ENCODE data around the gene PDZD7.

PDZD7 gene

DNA sequence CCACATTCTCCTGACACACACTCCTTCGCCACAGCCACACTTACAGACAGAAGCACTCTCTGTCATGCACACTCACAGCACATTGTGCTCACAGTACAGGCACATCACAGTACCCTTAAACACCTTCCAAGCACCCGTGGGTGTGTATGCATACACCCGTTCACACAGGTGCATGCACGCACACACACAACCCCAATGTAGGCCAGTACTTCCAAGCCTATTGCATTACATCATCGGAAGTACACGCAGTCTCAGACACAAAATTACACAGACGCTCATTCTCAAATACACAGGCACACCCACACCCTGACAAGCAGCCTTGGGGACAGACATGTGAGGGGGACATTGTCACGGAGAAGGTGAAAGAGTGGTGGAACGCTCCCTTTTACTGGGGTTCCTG lies 42.0 kb upstream of the PDZD7 start:
- H3K27ac ChIP-seq (ENCODE audit: poor library complexity, severe bottlenecking), result no peak overlapping the region
- ATAC-seq (ENCODE audit: low read depth) (no peak), DNase-seq (ENCODE audit: low spot score) (no peak)
- no peak overlapping the region for H3K4me3 ChIP-seq (ENCODE audit: severe bottlenecking)
- TF ChIP-seq, protein P1, sequence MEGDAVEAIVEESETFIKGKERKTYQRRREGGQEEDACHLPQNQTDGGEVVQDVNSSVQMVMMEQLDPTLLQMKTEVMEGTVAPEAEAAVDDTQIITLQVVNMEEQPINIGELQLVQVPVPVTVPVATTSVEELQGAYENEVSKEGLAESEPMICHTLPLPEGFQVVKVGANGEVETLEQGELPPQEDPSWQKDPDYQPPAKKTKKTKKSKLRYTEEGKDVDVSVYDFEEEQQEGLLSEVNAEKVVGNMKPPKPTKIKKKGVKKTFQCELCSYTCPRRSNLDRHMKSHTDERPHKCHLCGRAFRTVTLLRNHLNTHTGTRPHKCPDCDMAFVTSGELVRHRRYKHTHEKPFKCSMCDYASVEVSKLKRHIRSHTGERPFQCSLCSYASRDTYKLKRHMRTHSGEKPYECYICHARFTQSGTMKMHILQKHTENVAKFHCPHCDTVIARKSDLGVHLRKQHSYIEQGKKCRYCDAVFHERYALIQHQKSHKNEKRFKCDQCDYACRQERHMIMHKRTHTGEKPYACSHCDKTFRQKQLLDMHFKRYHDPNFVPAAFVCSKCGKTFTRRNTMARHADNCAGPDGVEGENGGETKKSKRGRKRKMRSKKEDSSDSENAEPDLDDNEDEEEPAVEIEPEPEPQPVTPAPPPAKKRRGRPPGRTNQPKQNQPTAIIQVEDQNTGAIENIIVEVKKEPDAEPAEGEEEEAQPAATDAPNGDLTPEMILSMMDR (IDR thresholded peaks at IDR 0.05; ENCODE audit: poor library complexity, severe bottlenecking), result no peak
- H3K9me3 ChIP-seq (ENCODE audit: severe bottlenecking), result no peaks in the 10 kb centered on the region
- H3K27me3 ChIP-seq (ENCODE audit: insufficient read depth, poor library complexity, severe bottlenecking), result peaks cover 14% of the 10 kb centered on the region
- H3K36me3 ChIP-seq (ENCODE audit: low read depth), result no peaks in the 10 kb centered on the region
- H3K4me1 ChIP-seq (ENCODE audit: insufficient read depth, poor library complexity, severe bottlenecking), result no peaks in the 10 kb centered on the region

DNA sequence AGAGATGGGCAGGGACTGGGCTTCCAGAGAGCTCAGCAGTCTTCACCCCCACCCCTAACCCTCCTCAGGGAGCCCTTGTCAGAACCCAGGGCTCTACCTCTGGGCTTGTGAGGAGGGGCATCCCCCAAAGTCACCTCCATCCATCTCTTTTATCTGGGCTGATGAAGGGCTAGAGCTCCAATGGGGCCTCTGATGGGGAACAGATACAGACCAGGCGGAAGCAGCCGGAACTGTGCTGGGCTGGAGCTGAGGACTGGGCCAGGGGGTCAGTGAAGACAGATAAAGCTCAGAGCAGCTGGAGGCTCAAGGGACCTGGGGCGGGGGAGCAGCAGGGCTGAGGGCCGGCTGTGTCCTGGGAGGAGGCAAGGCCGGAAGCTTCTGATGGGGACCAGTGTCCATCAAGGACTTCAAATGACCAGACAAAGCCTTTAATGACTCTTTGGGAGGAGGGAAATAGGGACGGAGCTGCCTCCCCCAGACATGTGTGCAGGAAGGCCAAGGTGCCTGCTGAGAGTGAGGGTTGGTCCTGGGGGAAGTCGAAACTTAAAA lies 41.0 kb upstream of the PDZD7 start:
- Histone ChIP-seq H3K4me1 (ENCODE audit: insufficient read depth, poor library complexity, severe bottlenecking) (no peaks in the 10 kb centered on the region), H3K27me3 (ENCODE audit: insufficient read depth, poor library complexity, severe bottlenecking) (peaks cover 14% of the 10 kb centered on the region), H3K9me3 (ENCODE audit: severe bottlenecking) (no peaks in the 10 kb centered on the region), H3K27ac (ENCODE audit: poor library complexity, severe bottlenecking) (no peak overlapping the region), H3K36me3 (ENCODE audit: low read depth) (no peaks in the 10 kb centered on the region), H3K4me3 (ENCODE audit: severe bottlenecking) (no peak overlapping the region)
- TF ChIP-seq, protein P1 (IDR thresholded peaks at IDR 0.05; ENCODE audit: poor library complexity, severe bottlenecking), result no peak
- DNase-seq (ENCODE audit: low spot score) (no peak), ATAC-seq (ENCODE audit: low read depth) (no peak)

DNA sequence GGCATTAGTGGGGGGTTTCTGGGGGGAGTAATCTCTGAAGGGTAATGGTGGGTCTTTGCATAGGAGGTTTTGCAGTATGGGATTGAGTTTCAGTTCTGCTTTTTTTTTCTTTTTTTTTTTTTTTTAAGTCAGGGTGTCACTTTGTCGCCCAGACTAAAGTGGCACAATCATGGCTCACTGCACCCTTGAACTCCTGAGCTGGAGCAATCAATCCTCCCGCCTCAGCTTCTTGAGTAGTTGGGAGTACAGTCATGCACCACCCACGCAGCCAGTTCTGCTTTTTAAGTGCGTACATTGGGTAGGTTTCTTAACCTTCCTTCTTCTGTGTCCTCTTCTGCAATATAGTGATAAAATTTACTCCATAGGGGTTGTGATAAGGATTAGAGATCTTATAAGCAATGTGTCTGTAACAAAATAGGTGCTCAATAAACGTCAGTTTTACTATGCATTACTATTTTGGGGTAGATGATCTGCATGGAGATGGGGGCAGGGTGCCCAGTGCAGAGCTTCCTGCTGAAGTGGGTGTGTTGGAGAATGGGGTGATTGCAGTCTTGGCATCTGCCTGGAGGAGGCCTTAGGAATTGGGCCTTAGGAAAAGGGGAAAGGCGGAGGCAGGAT lies 40.4 kb upstream of the PDZD7 start:
- ATAC-seq (ENCODE audit: low read depth), result no peak
- DNase-seq (ENCODE audit: low spot score), result no peak
- Histone ChIP-seq H3K27me3 (ENCODE audit: insufficient read depth, poor library complexity, severe bottlenecking) (peaks cover 14% of the 10 kb centered on the region), H3K4me1 (ENCODE audit: insufficient read depth, poor library complexity, severe bottlenecking) (no peaks in the 10 kb centered on the region), H3K27ac (ENCODE audit: poor library complexity, severe bottlenecking) (no peak overlapping the region), H3K36me3 (ENCODE audit: low read depth) (no peaks in the 10 kb centered on the region), H3K9me3 (ENCODE audit: severe bottlenecking) (no peaks in the 10 kb centered on the region), H3K4me3 (ENCODE audit: severe bottlenecking) (no peak overlapping the region)
- TF ChIP-seq, protein P1 (IDR thresholded peaks at IDR 0.05; ENCODE audit: poor library complexity, severe bottlenecking), result no peak

DNA sequence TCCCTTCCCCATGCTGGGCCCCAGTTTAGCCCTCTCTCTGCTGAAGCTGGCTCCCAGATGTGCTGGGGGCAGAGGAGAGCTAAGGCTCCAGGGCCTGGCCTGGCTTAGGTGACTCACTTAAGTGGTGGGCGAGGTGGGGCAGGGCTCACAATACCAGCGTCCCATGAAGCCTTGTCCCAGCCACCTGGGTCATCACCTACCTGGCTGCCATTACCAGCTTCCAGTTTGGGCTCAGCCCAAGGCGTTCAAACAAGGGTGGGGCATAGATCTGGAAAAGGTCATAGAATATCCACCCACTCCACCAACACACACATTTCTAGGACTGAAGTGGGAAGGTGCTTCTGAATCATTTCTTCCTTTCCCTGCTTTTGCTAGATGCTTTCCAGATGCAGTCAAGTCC lies 39.2 kb upstream of the PDZD7 start:
- no peaks in the 10 kb centered on the region for H3K36me3 ChIP-seq (ENCODE audit: low read depth)
- TF ChIP-seq, protein P1 (IDR thresholded peaks at IDR 0.05; ENCODE audit: poor library complexity, severe bottlenecking), result no peak
- peaks cover 14% of the 10 kb centered on the region for H3K27me3 ChIP-seq (ENCODE audit: insufficient read depth, poor library complexity, severe bottlenecking)
- H3K4me3 ChIP-seq (ENCODE audit: severe bottlenecking), result no peak overlapping the region
- ATAC-seq (ENCODE audit: low read depth) (no peak), DNase-seq (ENCODE audit: low spot score) (no peak)
- no peaks in the 10 kb centered on the region for H3K4me1 ChIP-seq (ENCODE audit: insufficient read depth, poor library complexity, severe bottlenecking)
- no peak overlapping the region for H3K27ac ChIP-seq (ENCODE audit: poor library complexity, severe bottlenecking)
- no peaks in the 10 kb centered on the region for H3K9me3 ChIP-seq (ENCODE audit: severe bottlenecking)

DNA sequence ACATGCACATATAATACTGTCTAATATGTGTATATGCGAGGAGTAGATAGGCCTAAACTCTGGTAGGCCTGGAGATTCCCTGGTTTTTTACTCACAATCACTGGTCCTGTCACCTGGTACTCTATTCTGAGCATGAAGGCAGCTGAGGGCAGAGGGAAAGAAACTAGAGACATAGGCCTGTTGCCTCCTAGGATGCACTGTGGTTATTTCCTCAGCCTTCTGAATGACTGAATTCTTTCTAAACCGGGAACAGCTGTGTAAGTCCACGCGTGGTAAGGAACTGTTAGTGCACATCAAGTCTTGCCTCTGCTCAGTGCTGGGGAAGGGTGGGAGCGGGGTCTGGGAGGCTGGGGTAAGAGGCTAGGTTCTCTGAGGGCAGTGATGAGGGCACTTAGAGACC lies 38.5 kb upstream of the PDZD7 start:
- TF ChIP-seq, protein P1 (IDR thresholded peaks at IDR 0.05; ENCODE audit: poor library complexity, severe bottlenecking), result no peak
- H3K4me3 ChIP-seq (ENCODE audit: severe bottlenecking), result no peak overlapping the region
- DNase-seq (ENCODE audit: low spot score) (no peak), ATAC-seq (ENCODE audit: low read depth) (no peak)
- H3K36me3 ChIP-seq (ENCODE audit: low read depth), result no peaks in the 10 kb centered on the region
- peaks cover 11% of the 10 kb centered on the region for H3K27me3 ChIP-seq (ENCODE audit: insufficient read depth, poor library complexity, severe bottlenecking)
- H3K27ac ChIP-seq (ENCODE audit: poor library complexity, severe bottlenecking), result no peak overlapping the region
- H3K4me1 ChIP-seq (ENCODE audit: insufficient read depth, poor library complexity, severe bottlenecking), result no peaks in the 10 kb centered on the region
- H3K9me3 ChIP-seq (ENCODE audit: severe bottlenecking), result no peaks in the 10 kb centered on the region
